GM23248 (cell line): ENCODE measurements around the gene CLIC4. TPM values are rescaled to one million over a fixed set of nuclear protein-coding genes. Genes with fewer than 3 reads are reported as not detected.
"Not testable (repeated sequence)": the region's sequence is repeated elsewhere in the genome, so short reads cannot be mapped to it uniquely, and the experiment has no call there.

Experiments used
- DNase-seq: peaks from one replicate; pipeline ENCODE4 v3.0.0-alpha.2; 2015
- H2AFZ ChIP-seq: fragments of 200-600 bp; sonication (generic); 2 replicates; pipeline ENCODE4 v1.6.1; 2016; ENCODE audit warnings: antibody characterized with exemption
- H3F3A ChIP-seq: fragments of 200-600 bp; sonication (generic); 2 replicates; pipeline ENCODE4 v1.6.1; 2016; ENCODE audit warnings: mild to moderate bottlenecking, antibody characterized with exemption, mixed run types; ENCODE audit not compliant: insufficient read depth
- H3K27ac ChIP-seq: fragments of 200-600 bp; sonication (generic); 2 replicates; pipeline ENCODE4 v1.5.1; 2016; ENCODE audit warnings: mild to moderate bottlenecking
- H3K27me3 ChIP-seq: fragments of 200-600 bp; sonication (generic); replicated peaks from 2 replicates; pipeline ENCODE4 v1.6.1; 2016; ENCODE audit warnings: mild to moderate bottlenecking; ENCODE audit not compliant: insufficient read depth
- H3K36me3 ChIP-seq: fragments of 200-600 bp; sonication (generic); 2 replicates; pipeline ENCODE4 v1.6.1; 2016; ENCODE audit warnings: low read depth, mild to moderate bottlenecking
- H3K4me1 ChIP-seq: fragments of 200-600 bp; sonication (generic); 2 replicates; pipeline ENCODE4 v1.6.1; 2016; ENCODE audit warnings: mild to moderate bottlenecking; ENCODE audit not compliant: insufficient read depth
- H3K4me2 ChIP-seq: fragments of 200-600 bp; sonication (generic); one replicate; pipeline ENCODE4 v1.6.1; 2016; ENCODE audit warnings: mild to moderate bottlenecking; ENCODE audit not compliant: unreplicated experiment
- H3K4me3 ChIP-seq: fragments of 200-600 bp; sonication (generic); 2 replicates; pipeline ENCODE4 v1.5.1; 2016; ENCODE audit warnings: mild to moderate bottlenecking
- H3K79me2 ChIP-seq: fragments of 200-600 bp; sonication (generic); 2 replicates; pipeline ENCODE4 v1.6.1; 2016; ENCODE audit warnings: mild to moderate bottlenecking; ENCODE audit not compliant: insufficient read depth
- H3K9ac ChIP-seq: fragments of 200-600 bp; sonication (generic); 2 replicates; pipeline ENCODE4 v1.6.1; 2016; ENCODE audit warnings: mild to moderate bottlenecking
- H3K9me2 ChIP-seq: fragments of 200-600 bp; sonication (generic); 2 replicates; pipeline ENCODE4 v1.6.1; 2016; ENCODE audit warnings: mixed run types, mild to moderate bottlenecking, moderate library complexity; ENCODE audit not compliant: insufficient read depth
- H3K9me3 ChIP-seq: fragments of 200-600 bp; sonication (generic); one replicate; pipeline ENCODE4 v1.6.1; 2017; ENCODE audit warnings: low read depth
- H4K20me1 ChIP-seq: fragments of 200-600 bp; sonication (generic); 2 replicates; pipeline ENCODE4 v1.6.0; 2016; ENCODE audit not compliant: insufficient read depth
- EZH2 ChIP-seq: fragments of 200-600 bp; sonication (generic); IDR thresholded peaks from 2 replicates; pipeline ENCODE4 v1.6.1; 2018; ENCODE audit warnings: antibody characterized with exemption, mild to moderate bottlenecking; ENCODE audit not compliant: insufficient read depth, poor library complexity, severe bottlenecking
- EZH2phosphoT487 ChIP-seq: fragments of 200-600 bp; sonication (generic); IDR thresholded peaks from 2 replicates; pipeline ENCODE4 v1.6.1; 2018; ENCODE audit warnings: antibody characterized with exemption, moderate library complexity, mild to moderate bottlenecking, low read depth; ENCODE audit not compliant: insufficient read depth
- WGBS, 2 experiments: methylation state at CpG; one replicate each; pipeline ENCODE4 v1.1.6; 2015 to 2017; ENCODE audit warnings: low lambda C conversion rate in 2 of 2, low coverage in 1 of 2; ENCODE audit errors: missing lambda C conversion rate in 2 of 2; 5-methylcytosine and 5-hydroxymethylcytosine counted together
- in situ Hi-C: fragments of 300-500 bp; cut with MboI; formaldehyde crosslinking; loops from 2 replicates; pipeline ENCODE4 v1.15.0; 2020
- polyA plus RNA-seq: library from polyadenylated mRNA; unstranded; fragments of >200 nt; fragmentation: Nextera tagmentation; extraction: Ambion mirVana; gene quantifications from 2 replicates; pipeline ENCODE4 v1.2.1, GENCODE V29; 2016
- total RNA-seq: library from RNA; depleted of rRNA; stranded (reverse); fragments of >200 nt; shearing (Covaris generic); gene quantifications from 2 replicates; pipeline ENCODE4 v1.2.3, GENCODE V29; 2014

CLIC4 gene
- total and polyA plus RNA-seq, 2 experiments from 2014 or later: 1,380 to 1,665 TPM

GRCh38 chr1:24886241-24886640 is 141.0 kb downstream of the CLIC4 start:
- Histone ChIP-seq H3K79me2 (no peaks in the 10 kb centered on the region), H3K4me1 (peaks cover 6% of the 10 kb centered on the region), H3K9me3 (no peaks in the 10 kb centered on the region), H3K9ac (no peak overlapping the region), H3K36me3 (no peaks in the 10 kb centered on the region), H3F3A (no peaks in the 10 kb centered on the region; the same call in 1 of the 2 replicates), H4K20me1 (no peaks in the 10 kb centered on the region), H3K4me2 (no peak overlapping the region), H2AFZ (no peak overlapping the region), H3K9me2 (0 out of 2 replicates have a peak, but pooled peaks cover 4% of the 10 kb centered on the region), H3K27ac (no peak overlapping the region), H3K4me3 (no peak overlapping the region), H3K27me3 (no peaks in the 10 kb centered on the region)
- DNase-seq: no peak
- TF ChIP-seq EZH2 (no peak), EZH2phosphoT487 (no peak)
- in situ Hi-C loops: no loop called here
- WGBS, 2 experiments: 63% methylated on average over 1 of the region's 1 CpG

GRCh38 chr1:24888061-24888970 is 143.1 kb downstream of the CLIC4 start:
- in situ Hi-C loops: no loop called here
- Histone ChIP-seq H4K20me1 (no peaks in the 10 kb centered on the region), H3K27ac (no peak overlapping the region), H3K79me2 (no peaks in the 10 kb centered on the region), H3K36me3 (no peaks in the 10 kb centered on the region), H3K4me2 (no peak overlapping the region), H3F3A (no peaks in the 10 kb centered on the region; the same call in 1 of the 2 replicates), H3K4me3 (no peak overlapping the region), H3K9me3 (no peaks in the 10 kb centered on the region), H3K4me1 (peaks cover 6% of the 10 kb centered on the region), H3K9me2 (0 out of 2 replicates have a peak, but pooled peaks cover 4% of the 10 kb centered on the region), H2AFZ (no peak overlapping the region), H3K27me3 (no peaks in the 10 kb centered on the region), H3K9ac (no peak overlapping the region)
- 60 to 68% methylated on average over 9 of the region's 9 CpGs for WGBS, 2 experiments
- no peak for DNase-seq
- TF ChIP-seq EZH2phosphoT487: no peak
- no peak for TF ChIP-seq EZH2

GRCh38 chr1:24888971-24889676 is 143.9 kb downstream of the CLIC4 start:
- H3K36me3 ChIP-seq: no peaks in the 10 kb centered on the region
- H3K4me2 ChIP-seq: no peak overlapping the region
- peak overlapping the region; percentile 14 for H3K27ac ChIP-seq
- no peaks in the 10 kb centered on the region for H4K20me1 ChIP-seq
- no peak overlapping the region for H3K9ac ChIP-seq
- no peaks in the 10 kb centered on the region for H3K9me3 ChIP-seq
- peak; percentile 91 for DNase-seq
- H3K4me1 ChIP-seq: peaks cover 6% of the 10 kb centered on the region
- 33 to 43% methylated on average over 4 of the region's 4 CpGs for WGBS, 2 experiments
- no peaks in the 10 kb centered on the region; the same call in 1 of the 2 replicates for H3F3A ChIP-seq
- H3K9me2 ChIP-seq: 0 out of 2 replicates have a peak, but pooled peaks cover 4% of the 10 kb centered on the region
- no peak overlapping the region for H3K4me3 ChIP-seq
- TF ChIP-seq EZH2phosphoT487 (no peak), EZH2 (no peak)
- H2AFZ ChIP-seq: no peak overlapping the region
- H3K79me2 ChIP-seq: no peaks in the 10 kb centered on the region
- H3K27me3 ChIP-seq: no peaks in the 10 kb centered on the region
- in situ Hi-C loops: no loop called here

DNA sequence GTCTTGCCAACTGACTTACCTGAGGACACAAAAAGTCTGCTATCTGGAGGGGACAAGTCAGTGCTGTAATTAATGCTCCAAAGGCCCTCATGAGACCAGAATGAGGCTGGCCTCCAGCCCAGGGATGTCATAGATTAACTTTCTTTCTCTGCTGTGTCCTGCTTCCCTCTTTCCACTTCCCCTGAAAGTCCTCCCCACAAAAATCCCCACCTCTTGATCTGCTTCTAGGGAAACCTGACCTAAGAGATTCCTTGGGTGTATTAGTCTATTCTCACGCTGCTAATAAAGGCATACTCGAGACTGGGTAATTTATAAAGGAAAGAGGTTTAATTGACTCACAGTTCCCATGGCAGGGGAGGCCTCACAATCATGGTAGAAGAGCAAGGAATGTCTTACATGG is 145.6 kb downstream of the CLIC4 start:
- Histone ChIP-seq H3K9me2 (no peaks in the 10 kb centered on the region), H3K9ac (no peak overlapping the region), H3K4me3 (no peak overlapping the region), H3F3A (no peaks in the 10 kb centered on the region; the same call in 1 of the 2 replicates), H3K36me3 (no peaks in the 10 kb centered on the region), H3K27me3 (no peaks in the 10 kb centered on the region), H2AFZ (no peak overlapping the region), H3K27ac (no peak overlapping the region), H3K4me2 (no peak overlapping the region), H3K79me2 (no peaks in the 10 kb centered on the region), H3K4me1 (peaks cover 6% of the 10 kb centered on the region), H3K9me3 (no peaks in the 10 kb centered on the region), H4K20me1 (no peaks in the 10 kb centered on the region)
- WGBS, 2 experiments: 3 to 11% methylated on average over 2 of the region's 2 CpGs
- in situ Hi-C loops: no loop called here
- no peak for TF ChIP-seq EZH2phosphoT487
- no peak for DNase-seq

DNA sequence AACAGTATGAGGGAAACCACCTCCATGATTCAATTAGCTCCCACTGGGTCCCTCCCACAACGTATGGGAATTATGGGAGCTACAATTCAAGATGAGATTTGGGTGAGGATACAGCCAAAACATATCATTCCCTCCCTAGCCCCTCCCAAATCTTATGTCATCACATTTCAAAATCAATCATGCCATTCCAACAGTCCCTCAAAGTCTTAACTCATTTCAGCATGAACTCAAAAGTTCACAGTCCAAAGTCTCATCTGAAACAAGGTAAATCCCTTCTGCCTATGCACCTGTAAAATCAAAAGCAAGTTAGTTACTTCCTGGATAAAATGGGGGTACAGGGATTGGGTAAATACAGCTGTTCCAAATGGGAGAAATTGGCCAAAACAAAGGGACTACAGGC is 146.1 kb downstream of the CLIC4 start:
- H3K36me3 ChIP-seq, H3K4me1 ChIP-seq, H3K4me2 ChIP-seq, H3K4me3 ChIP-seq, H3K9me3 ChIP-seq, H3K27ac ChIP-seq, H3F3A ChIP-seq, H3K9ac ChIP-seq, H3K79me2 ChIP-seq, DNase-seq, H3K27me3 ChIP-seq, in situ Hi-C loops, H3K9me2 ChIP-seq, H4K20me1 ChIP-seq, H2AFZ ChIP-seq: not testable (repeated sequence)
- WGBS, 2 experiments: 18 to 69% methylated on average over 1 of the region's 1 CpG
